Measurements from ENCODE around the gene PHACTR1.

PHACTR1 gene

DNA sequence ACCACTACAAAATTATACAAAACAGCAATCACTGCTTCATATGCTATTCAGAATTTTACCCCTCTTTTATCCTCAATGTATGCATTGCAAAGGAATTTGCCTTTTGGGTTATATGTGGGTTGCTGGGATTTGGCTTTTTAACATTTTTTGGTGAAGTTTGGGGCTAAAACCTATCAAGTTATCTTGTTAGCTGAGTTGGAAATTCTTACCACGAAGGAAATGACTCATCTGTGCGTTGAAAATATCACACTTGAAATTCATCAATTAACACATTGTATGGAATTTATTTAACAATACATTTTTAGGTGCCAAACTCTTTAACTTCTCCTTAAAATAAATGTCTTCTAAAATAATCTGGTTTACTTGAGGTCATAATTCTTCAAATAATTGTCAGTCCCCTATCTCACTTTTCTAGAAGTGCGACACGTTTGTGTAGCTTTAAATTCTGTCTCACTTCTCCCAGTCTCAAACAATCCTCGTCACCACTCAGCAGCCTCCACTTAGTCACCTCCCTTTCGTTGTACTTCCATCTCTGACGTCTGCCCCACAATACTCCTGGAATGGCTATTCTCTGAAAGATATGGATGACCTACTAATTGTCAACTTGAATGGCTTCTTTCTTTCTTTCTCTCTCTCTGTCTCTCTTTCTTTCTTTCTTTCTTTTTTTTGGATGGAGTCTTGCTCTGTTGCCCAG lies 88.5 kb downstream of the PHACTR1 start:
- DNase-seq, result no peak

DNA sequence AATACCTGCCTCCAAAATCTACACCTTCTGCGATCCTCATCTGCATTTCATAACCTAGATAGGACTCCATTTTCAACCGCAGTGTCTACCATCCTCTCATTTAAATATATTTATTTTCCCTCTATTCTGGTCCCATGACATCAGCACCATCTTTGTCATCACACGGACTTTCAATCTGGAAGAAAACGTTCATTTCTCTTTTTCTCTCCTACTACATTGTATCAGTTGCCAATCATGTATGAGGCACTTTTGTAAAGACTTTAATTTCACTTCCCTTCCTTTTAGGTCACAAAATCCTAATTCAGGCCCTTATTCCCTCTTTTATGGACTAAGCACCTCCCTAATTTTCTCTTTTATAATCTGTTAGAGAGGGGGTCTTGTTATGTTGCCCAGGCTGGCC lies 89.6 kb downstream of the PHACTR1 start:
- DNase-seq, result no peak

DNA sequence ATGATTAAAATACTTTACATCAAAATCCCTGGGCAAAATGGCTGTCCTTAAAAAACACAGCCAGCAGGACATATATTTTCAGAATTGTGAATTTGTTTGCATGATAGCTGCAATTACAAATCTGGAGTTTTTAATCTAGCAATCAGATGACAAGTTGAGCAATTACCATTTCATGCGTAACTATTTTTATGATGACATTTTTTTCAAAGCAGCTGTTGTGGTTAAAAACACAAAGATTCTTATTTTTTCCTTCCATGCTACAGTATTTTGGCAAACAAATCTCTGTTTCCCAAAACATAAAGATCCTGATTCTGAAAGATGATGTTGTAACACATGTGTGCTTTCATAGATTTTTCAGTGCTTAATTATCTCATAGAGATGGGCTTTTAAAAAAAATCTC lies 90.2 kb downstream of the PHACTR1 start:
- DNase-seq, result no peak

GRCh38 chr6:12811519-12811918 lies 95.0 kb downstream of the PHACTR1 start:
- no peak for DNase-seq

GRCh38 chr6:12813321-12813720 lies 96.8 kb downstream of the PHACTR1 start:
- DNase-seq, result no peak

- no peak for DNase-seq
Observed at GRCh38 chr6:12814015-12814414, 97.4 kb downstream of the PHACTR1 start.

- DNase-seq, result no peak
Observed at GRCh38 chr6:12815089-12815488, 98.5 kb downstream of the PHACTR1 start.

DNA sequence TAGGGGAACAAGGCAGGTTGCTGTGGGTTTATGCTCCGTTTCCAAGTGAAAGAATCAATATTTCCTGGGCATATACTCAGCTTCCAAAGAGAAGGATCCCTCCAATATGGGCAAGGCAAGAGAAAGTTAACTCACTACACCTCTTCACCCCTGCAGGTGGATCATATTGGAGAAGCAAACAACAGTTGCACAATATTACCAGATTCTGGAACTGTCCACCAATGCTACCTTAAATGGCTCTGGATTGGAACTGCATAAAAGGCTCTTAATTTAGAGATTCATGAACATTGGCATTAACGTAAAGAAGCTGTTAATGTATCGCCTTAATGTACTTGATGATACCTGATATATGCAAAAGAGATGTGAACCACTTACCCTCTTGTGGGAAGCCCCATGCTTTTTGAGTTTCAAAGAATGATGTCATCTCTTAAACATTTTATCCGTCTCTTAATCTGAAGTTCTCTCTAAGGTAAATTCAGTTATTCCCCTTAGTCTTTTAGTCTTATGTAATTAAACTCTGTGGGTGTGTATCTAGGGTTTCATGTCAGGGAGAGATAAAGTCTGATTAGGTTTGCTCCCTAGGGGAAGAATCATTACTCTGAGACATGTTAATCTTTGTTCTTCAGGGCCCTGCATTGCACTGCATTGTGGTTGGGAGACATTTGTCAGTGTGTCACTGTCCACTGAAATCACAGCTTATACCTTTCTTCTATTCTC lies 99.5 kb downstream of the PHACTR1 start:
- no peak for DNase-seq

DNA sequence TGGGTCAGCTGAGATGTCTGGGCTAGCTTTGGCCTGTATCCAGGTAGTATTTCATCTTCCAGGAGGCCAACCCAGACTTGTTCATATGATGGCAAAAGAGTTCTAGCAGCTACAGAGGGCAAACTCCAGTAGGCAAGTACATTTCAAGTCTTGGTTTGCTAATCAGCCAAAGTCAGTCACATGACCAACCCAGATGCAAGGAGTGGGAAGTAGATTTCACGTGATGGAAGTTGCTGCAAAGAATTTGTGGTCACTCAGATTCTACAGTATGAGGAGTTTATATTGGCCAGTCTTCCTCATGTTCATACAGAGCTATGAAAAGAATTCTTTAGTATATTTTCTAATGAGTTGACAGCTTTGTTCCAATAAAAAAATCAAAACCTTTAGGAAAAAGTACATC lies 101.8 kb downstream of the PHACTR1 start:
- no peak for DNase-seq

DNA sequence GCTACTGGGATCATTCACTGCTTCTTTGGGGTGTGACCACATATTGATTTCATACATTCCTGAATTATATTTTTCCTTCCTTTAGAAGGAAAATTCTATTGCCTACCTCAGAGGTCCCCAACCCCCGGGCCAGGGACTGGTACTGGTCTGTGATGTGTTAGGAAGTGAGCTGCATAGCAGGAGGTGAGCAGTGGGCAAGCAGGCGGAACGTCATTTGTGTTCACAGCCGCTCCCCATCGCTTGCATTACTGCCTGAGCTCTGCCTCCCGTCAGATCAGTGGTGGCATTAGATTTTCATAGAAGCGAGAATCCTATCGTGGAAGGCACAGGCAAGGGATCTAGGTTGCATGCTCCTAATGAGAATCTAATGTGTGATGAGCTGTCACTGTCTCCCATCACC lies 107.3 kb downstream of the PHACTR1 start:
- DNase-seq, result no peak

DNA sequence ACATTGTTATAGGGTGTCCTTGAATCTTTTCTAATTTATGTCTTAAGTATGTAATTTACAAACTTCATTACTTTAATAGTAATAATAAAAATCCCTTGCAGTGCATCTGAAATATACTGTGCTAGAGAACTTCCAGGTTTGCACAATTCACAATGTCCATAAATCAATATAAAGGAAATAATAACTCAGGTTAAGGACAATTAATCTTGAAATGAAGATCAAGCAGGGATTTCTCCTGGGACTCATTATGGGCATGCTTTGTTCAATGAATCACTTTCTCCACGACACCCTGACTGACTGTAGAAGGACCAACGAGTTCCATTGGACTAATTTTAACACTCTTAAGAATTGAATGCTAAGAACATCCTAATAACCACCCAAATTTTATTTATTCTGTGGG lies 110.0 kb downstream of the PHACTR1 start:
- no peak for DNase-seq

GRCh38 chr6:12827921-12828320 lies 111.4 kb downstream of the PHACTR1 start:
- no peak for DNase-seq

DNA sequence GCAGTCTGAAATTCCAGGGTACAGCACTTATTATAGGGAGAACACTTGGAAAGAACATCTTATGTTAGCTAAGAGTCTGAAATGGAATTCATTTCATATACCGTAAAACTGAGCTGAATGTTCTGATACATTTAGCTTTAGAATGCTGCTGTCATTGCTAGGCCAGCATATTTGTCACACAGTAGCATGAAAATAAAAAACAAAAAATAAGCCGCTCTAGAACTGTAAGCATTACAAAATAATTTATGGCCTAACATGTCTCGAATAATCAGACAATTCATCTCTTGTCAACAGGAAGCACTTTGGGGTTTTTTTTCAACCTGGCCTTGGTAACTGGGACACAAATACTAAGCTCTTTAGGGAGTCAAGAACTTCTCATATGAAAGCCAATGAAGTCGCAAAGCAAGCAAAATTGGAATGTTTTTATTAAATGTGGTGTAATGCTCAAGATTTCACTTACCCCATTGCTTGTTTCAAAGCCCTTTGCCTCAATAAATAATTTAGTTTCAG lies 115.7 kb downstream of the PHACTR1 start:
- no peak for DNase-seq

DNA sequence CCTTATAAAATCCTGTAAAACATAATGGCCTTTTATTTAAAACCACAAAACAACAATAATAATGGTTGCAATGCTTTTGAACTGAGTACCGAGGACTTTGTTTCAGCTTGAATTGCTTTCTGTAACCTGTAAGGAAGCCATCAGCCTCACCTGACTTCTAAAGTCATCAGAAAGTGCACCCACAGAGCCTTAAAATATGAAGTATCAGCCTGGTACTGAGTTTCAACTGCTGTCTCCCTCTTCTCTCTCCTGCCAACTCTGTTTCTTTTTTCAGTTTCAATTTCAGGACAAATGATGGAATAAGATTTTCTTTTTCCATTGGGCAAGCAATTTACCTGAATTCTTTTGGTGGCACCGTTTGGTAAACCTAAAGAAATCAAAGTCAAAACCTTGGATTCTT lies 119.4 kb downstream of the PHACTR1 start:
- no peak for DNase-seq

- no peak for DNase-seq
Observed at GRCh38 chr6:12841619-12842018, 125.1 kb downstream of the PHACTR1 start.

GRCh38 chr6:12842114-12842513 lies 125.5 kb downstream of the PHACTR1 start:
- DNase-seq, result no peak

DNA sequence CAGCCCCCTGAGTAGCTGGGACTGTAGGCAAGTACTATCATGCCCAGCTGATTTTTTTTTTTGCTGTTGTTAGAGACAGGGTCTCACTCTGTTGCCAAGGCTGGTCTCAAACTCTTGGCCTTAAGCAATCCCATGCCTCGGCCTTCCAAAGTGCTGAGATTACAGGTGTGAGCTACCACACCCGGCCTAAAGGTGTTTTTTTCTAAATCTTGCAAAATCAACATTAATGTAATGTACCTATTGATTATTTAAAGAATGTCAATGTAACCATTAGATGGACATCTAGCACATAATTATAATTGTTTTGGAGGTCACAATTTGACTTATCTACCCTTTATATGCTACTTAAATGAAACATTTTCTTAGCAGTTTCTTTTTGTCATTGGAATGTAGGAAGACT lies 126.1 kb downstream of the PHACTR1 start:
- no peak for DNase-seq

DNA sequence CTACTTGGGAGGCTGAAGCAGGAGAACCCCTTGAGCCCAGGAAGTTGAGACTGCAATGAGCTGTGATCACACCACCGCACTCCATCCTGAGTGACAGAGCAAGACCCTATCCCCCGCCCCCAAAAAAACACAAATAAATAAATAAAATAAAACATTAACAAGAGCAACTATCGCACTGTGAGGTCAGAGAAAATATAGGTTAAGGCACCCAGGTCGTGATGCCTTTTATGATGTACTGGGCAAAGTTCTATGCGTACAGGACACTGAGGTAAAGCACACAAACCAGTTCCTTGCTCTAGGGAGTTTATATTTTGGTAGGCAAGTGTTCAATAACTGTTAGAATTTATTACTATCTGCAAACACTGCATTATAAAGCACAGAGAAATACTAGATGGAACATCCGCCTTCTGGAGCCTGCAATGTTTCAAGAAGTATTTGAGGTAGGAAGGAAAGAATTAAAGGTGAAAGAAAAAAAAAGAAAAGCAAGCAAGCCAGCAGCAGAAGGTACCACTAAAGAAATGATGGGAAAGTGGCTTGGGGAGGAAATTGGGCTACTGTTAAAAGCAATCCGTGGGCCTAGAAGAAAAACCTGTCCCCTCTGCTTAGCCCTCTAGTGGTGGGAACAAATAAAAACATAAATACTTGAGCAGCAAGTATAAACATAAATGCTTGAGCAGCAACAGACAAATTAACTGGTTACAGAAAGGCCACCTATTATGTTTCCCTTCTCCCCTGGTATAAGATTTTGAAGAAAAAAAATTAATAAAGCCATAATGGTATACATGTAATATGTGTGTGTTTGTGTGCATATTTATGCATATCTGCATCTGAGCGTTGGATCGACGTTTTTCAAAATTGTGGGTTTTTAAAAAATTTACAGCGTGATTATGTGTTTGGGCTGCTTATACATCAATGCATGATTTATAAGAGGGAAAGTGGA lies 128.0 kb downstream of the PHACTR1 start:
- no peak for DNase-seq

GRCh38 chr6:12845224-12846004 lies 128.8 kb downstream of the PHACTR1 start:
- no peak for DNase-seq

- no peak for DNase-seq
Observed at GRCh38 chr6:12848964-12849808, 132.6 kb downstream of the PHACTR1 start.

DNA sequence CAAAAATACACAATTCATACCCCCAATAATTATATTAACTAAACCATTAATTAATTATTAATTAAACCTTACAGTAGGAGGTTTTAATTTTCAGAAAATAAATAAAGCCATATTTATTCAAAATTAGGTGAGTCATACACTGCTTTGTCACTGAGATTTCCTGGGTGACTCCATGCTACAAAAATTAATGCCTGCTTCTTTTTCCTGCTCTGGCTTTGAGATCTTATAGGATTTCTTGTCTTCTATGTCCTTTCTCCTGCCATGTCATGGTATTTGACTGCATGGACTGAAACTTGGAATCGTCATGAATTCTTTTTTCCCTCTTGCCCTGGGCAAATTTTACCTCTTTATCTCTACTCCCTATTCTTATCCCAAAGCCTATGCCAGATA lies 133.2 kb downstream of the PHACTR1 start:
- DNase-seq, result no peak
